OCI-LY3 (cell line): ENCODE data around the gene DBI.
"Not testable (repeated sequence)": the region's sequence is repeated elsewhere in the genome, so short reads cannot be mapped to it uniquely, and the experiment has no call there.

Experiments used
- H2AFZ ChIP-seq: fragments of 200-600, 300-600 bp; shearing (Covaris generic); 2 replicates; pipeline ENCODE4 v1.6.0; 2014; ENCODE audit warnings: antibody characterized with exemption, low read depth, low read length
- H3K27ac ChIP-seq: fragments of 200-600, 300-600 bp; sonication (generic); 2 replicates; pipeline ENCODE4 v1.5.1; 2014; ENCODE audit warnings: mild to moderate bottlenecking, low read length, moderate library complexity, mixed read lengths
- H3K27me3 ChIP-seq: fragments of 200-600, 300-600 bp; sonication (generic); 2 replicates; pipeline ENCODE4 v1.6.1; 2014; ENCODE audit warnings: low read depth, low read length, mixed read lengths
- H3K36me3 ChIP-seq: fragments of 200-600, 300-600 bp; sonication (generic); replicated peaks from 2 replicates; pipeline ENCODE3; 2014; ENCODE audit warnings: low read depth, low read length, mixed read lengths
- H3K4me1 ChIP-seq: fragments of 300-600, 200-600 bp; sonication (generic); 2 replicates; pipeline ENCODE4 v1.6.1; 2014; ENCODE audit warnings: low read length, mixed read lengths
- H3K4me2 ChIP-seq: fragments of 200-600, 300-600 bp; sonication (generic); 2 replicates; pipeline ENCODE4 v1.6.1; 2014; ENCODE audit warnings: low read length, mixed read lengths
- H3K4me3 ChIP-seq: fragments of 300-600, 200-600 bp; sonication (generic); 2 replicates; pipeline ENCODE4 v1.5.1; 2014; ENCODE audit warnings: antibody characterized with exemption, mild to moderate bottlenecking, low read length, moderate library complexity
- H3K79me2 ChIP-seq: fragments of 300-600, 200-600 bp; shearing (Covaris generic); 2 replicates; pipeline ENCODE4 v1.6.1; 2014; ENCODE audit warnings: mild to moderate bottlenecking, low read length, mixed read lengths
- H3K9ac ChIP-seq: fragments of 300-600, 200-600 bp; shearing (Covaris generic); 2 replicates; pipeline ENCODE4 v1.6.0; 2014; ENCODE audit warnings: mild to moderate bottlenecking, low read length, moderate library complexity
- H3K9me3 ChIP-seq: fragments of 200-600, 300-600 bp; shearing (Covaris generic); 2 replicates; pipeline ENCODE4 v1.6.1; 2014; ENCODE audit warnings: low read length, mixed read lengths; ENCODE audit not compliant: insufficient read depth
- H4K20me1 ChIP-seq: fragments of 200-600, 300-600 bp; sonication (generic); 2 replicates; pipeline ENCODE4 v1.6.1; 2016; ENCODE audit warnings: low read length, mixed read lengths; ENCODE audit not compliant: insufficient read depth
- CTCF ChIP-seq: fragments of 200-600, 300-600 bp; sonication (generic); IDR thresholded peaks from 2 replicates; pipeline ENCODE4 v1.5.1; 2014; ENCODE audit warnings: antibody characterized with exemption, low read length, low read depth
- EZH2phosphoT487 ChIP-seq: fragments of 200-600 bp; shearing (Covaris generic); IDR thresholded peaks from 2 replicates; pipeline ENCODE4 v1.6.1; 2018; ENCODE audit warnings: antibody characterized with exemption, mixed run types, low read depth

Gene DBI

GRCh38 chr2:119402645-119403560 lies 36.1 kb downstream of the DBI start:
- Histone ChIP-seq H3K4me3 (no peak overlapping the region), H3K4me2 (no peak overlapping the region), H3K9ac (no peak overlapping the region), H3K27me3 (0 out of 2 replicates have a peak, but pooled peaks cover 3% of the 10 kb centered on the region), H2AFZ (peak overlapping the region; percentile 60; the same call in 1 of the 2 replicates), H3K9me3 (no peaks in the 10 kb centered on the region), H4K20me1 (no peaks in the 10 kb centered on the region), H3K79me2 (no peaks in the 10 kb centered on the region), H3K36me3 (no peaks in the 10 kb centered on the region), H3K27ac (no peak overlapping the region), H3K4me1 (peaks cover 5% of the 10 kb centered on the region; the same call in 1 of the 2 replicates)
- TF ChIP-seq EZH2phosphoT487 (no peak), CTCF (no peak)

- not testable (repeated sequence) for H3K4me1 ChIP-seq, H3K4me3 ChIP-seq, H3K9me3 ChIP-seq, H4K20me1 ChIP-seq, H3K4me2 ChIP-seq, H3K36me3 ChIP-seq, H3K9ac ChIP-seq, H2AFZ ChIP-seq, H3K79me2 ChIP-seq, H3K27me3 ChIP-seq, H3K27ac ChIP-seq
Measured at GRCh38 chr2:119403618-119404017, 36.8 kb downstream of the DBI start.

DNA sequence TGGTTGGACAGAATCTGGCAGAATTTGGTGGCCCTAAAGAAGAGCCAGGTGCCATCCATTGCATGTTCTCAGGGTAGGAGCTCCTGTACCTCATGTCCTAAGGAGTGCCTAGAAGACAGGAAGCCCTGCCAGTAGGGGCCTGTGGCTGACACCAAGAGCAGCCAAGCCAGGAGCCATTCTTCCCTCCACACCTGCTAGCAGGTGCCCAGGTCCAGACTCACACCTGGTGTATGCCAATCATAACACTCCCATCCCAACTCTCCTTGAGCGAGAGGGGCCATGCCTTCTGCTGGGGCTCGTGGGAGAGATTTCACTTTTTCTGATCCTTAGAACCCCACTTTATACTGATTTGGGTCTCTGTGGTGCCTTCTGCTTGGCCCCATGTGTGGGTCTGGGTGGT lies 38.4 kb downstream of the DBI start:
- H3K4me3 ChIP-seq, result no peak overlapping the region
- TF ChIP-seq EZH2phosphoT487, result no peak
- TF ChIP-seq CTCF, result no peak

DNA sequence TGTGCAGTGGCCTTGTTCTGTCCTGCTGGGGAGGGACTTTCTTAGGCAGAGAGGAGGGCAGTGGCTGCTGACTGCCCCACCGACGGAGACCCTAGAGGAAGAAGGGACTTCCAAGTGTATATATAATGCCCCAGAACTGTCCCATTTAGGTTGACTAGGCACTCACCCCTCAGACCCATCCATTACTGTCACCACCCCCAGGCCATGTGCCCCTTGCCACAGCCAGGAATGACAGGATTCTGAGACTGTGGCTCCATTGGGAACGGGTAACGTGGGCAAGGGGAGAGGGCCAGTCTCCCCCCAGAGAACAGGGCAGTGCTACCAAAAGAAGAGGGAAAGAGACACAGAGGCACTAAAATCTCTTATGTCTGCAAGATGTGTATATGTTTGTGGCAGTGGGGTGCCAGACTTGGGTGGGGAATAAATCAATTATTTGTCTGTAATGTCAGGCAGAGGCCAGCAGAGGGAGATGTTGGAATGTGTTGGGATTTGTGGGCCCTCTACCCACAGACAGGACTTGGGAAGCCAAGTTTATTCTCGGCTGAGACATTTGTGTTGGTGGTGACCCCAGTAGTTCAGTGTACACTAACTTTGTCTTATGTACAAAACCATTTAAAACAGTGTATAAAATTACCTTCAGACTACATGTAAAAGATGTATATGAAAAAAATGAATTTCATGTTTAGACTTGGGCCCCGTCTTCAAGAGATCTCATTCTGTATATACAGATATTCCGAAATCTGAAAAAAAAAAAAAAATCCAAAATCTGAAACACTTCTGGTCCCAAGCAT lies 40.8 kb downstream of the DBI start:
- no peak overlapping the region for H3K4me2 ChIP-seq

More for the DNA sequence above, 38.4 kb downstream of the DBI start:
- H4K20me1 ChIP-seq, result no peaks in the 10 kb centered on the region
- no peak overlapping the region for H3K9ac ChIP-seq
- no peak overlapping the region for H3K27ac ChIP-seq
- H3K36me3 ChIP-seq, result no peaks in the 10 kb centered on the region
- no peaks in the 10 kb centered on the region for H3K9me3 ChIP-seq
- no peaks in the 10 kb centered on the region for H3K79me2 ChIP-seq
- H3K4me2 ChIP-seq, result no peak overlapping the region
- peaks cover 11% of the 10 kb centered on the region for H3K4me1 ChIP-seq
- no peak overlapping the region for H2AFZ ChIP-seq
- 0 out of 2 replicates have a peak, but pooled peaks cover 7% of the 10 kb centered on the region for H3K27me3 ChIP-seq

More for the DNA sequence above, 40.8 kb downstream of the DBI start:
- H3K27me3 ChIP-seq, result peaks cover 7% of the 10 kb centered on the region; the same call in 1 of the 2 replicates
- H3K4me3 ChIP-seq, result no peak overlapping the region
- H3K27ac ChIP-seq, result no peak overlapping the region
- no peak overlapping the region for H3K9ac ChIP-seq
- TF ChIP-seq CTCF (peak; percentile 68), EZH2phosphoT487 (no peak)
- no peaks in the 10 kb centered on the region for H3K79me2 ChIP-seq
- no peaks in the 10 kb centered on the region for H4K20me1 ChIP-seq
- no peaks in the 10 kb centered on the region for H3K9me3 ChIP-seq
- H3K4me1 ChIP-seq, result peaks cover 11% of the 10 kb centered on the region
- no peak overlapping the region for H2AFZ ChIP-seq
- H3K36me3 ChIP-seq, result no peaks in the 10 kb centered on the region
